ENCODE results near the gene GRSF1.
A peak's percentile ranks its signal among the peaks of the same experiment; 100 is the strongest.
"Not testable (repeated sequence)": the region's sequence is repeated elsewhere in the genome, so short reads cannot be mapped to it uniquely, and the experiment has no call there.

The GRSF1 gene

GRCh38 chr4:70833675-70834074 is 6.0 kb downstream of the GRSF1 start:
- DNase-seq = no peak

DNA sequence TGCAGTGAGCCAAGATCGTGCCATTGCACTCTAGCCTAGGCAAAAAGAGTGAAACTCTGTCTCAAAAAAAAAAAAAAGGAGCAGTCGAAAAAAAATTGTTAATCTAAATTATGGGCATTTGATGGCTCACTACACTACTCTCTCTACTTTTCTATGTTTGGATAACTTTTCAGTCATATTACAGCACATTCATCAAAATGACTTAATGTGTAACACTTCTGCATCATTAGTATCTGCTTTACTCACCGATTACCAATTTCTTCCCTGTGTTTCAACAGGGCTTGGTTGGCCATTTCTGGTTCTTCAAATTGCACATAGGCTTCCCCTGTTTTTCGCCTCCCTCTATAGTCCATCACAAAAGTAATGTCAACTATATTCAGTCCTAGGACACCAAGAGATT is 8.4 kb downstream of the GRSF1 start:
- no peak for DNase-seq

DNA sequence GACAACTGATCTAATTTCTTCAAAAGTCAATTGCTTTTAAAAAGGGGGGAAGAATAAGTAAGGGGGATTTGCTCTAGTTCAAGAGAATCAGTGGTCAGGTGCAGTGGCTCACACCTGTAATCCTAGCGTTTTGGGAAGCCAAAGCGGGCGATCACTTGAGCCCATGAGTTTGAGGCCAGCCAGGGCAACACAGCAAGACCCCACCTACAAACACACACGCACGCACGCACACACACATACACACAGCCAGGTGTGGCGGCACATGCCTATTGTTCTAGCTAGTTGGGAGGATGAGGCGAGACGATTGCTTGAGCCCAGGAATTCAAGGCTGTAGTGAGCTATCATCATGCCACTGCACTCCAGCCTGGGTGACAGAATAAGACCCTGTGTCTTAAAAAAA is 9.6 kb downstream of the GRSF1 start:
- no peak for DNase-seq

- DNase-seq = no peak
Measured at GRCh38 chr4:70829492-70829891, 10.2 kb downstream of the GRSF1 start.

- no peak for DNase-seq
Measured at GRCh38 chr4:70829015-70829414, 10.7 kb downstream of the GRSF1 start.

DNA sequence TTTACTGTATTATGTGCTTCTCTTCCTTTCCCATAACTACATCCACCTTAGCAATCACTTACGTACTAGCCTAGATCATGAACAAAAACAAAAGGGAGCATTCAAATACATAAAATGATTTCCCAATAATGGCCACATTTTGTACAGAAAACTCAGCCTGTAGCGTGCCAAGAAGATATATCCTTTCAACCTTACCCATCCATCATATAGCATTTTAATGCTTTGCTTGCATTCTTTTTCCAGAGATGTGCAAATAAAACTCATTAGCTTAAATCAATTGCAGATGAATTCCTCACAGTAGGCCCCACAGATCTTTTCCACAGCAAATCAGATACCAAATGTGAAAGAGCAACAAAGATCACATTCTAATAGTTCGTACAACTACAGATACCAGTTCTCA is 20.8 kb downstream of the GRSF1 start:
- DNase-seq = no peak

DNA sequence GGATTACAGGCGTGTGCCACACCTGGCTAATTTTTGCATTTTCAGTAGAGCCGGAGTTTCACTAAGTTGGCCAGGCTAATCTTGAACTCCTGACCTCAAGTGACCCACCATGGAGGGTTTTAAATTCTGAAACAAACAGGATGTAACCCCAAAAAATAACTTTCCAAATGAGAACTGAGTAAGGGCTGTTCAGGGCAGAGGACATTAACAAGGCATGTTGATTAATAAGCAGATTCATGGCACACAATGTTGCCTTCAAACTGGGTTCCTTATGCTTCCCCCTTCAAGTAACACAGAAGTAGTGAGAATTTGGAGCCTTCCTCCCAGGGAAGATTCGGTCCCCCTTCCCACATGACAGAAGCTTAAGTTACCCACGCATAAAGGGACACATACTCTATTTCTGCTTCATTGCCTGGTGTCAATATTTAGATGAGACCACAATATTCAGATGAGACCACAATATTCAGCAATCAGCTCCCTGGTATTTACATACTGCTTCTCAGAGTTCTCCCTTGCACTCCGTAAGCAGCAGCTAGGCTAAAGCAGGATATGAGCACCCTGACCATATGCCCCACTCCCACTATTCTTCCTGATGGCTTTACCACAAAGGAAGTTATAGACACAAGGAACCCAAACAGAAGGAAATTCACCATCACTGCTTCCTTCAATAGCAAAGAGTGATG is 21.4 kb downstream of the GRSF1 start:
- DNase-seq = no peak

DNA sequence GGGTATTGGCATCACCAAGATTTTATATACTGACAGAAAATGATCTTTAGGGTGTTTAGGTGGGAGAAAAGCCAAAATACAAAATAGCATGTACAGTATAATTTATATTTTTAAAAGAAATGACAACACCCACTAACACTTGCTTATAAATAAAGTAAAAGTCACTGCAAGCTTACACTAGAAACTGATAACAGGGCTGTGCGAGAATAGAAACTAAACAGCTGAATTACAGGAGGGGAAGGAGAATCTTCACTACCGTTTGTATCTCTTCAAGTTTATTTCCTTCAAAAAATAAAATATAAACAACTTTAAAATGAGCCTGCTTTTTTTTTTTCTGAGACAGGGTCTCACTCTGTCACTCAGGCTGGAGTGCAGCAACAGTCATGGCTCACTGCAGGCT is 22.8 kb downstream of the GRSF1 start:
- DNase-seq = no peak

DNA sequence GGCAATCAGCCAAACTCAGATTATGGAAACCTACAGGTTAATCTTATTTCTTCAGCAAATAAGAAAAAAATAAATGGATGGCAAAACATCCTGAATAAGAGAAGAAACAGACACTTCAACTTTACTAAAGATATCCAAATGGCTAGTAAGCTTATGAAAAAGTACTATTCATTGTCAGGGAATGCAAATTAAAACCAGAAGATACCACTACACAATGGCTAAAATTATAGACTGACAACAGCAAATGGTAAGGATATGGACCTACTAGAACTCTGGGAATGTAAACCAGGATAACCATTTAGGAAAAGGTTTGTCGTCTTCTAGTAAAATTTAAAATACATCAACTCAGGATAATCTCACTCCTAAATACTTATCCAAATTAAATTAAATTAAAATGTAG is 24.3 kb downstream of the GRSF1 start:
- DNase-seq = no peak

DNA sequence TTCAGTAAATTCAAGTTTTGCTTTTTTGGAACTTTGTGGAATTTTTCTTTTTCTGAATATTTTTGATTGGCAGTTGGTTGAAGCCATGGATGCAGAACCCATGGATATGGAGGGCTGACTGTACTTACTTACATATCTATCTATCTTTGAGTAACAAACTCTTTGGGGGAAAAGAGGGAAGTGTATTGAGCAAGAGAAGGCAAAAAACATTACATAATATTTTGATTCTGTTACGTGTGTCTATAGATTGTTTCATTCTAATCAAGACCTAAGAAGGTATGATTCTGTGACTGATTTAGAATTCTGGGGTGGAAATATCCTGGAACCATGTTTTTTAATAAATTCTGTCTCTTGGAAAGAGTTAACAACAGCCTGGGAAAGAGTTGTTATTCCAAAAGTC is 31.5 kb downstream of the GRSF1 start:
- no peak for DNase-seq

- peak; percentile 20 for DNase-seq
Measured at GRCh38 chr4:70802928-70803580, 36.6 kb downstream of the GRSF1 start.

DNA sequence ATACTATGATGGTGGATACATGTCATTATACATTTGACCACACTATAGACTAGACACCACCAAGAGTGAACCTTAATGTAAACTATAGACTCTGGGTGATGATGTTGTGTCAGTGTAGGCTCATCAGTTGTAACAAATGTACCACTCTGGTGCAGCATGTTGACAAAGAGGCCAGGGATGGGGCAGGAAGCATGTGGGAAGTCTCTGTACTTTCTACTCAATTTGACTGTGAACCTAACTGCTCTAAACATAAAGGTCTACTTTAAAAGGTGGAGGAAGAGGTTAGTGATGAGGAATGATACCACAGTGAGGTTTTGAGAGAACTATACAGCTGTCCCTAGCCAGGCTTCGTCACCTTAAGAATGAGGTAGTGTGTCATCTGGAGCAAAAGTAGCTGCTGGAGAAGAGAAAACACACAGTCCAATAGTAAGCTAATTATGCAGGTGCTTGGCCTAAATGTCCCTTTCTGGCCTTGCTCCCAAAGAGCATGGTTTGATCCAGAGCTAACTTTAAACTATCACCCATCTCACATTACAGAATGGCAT is 38.4 kb downstream of the GRSF1 start:
- peak; percentile 6 for DNase-seq

- DNase-seq = no peak
Measured at GRCh38 chr4:70793626-70794025, 46.1 kb downstream of the GRSF1 start.

- no peak for DNase-seq
Measured at GRCh38 chr4:70788733-70789132, 51.0 kb downstream of the GRSF1 start.

- DNase-seq = no peak
Measured at GRCh38 chr4:70787496-70787895, 52.2 kb downstream of the GRSF1 start.

- DNase-seq = no peak
Measured at GRCh38 chr4:70783096-70783495, 56.6 kb downstream of the GRSF1 start.

- DNase-seq = peak; percentile 6
Measured at GRCh38 chr4:70778888-70779422, 60.7 kb downstream of the GRSF1 start.

DNA sequence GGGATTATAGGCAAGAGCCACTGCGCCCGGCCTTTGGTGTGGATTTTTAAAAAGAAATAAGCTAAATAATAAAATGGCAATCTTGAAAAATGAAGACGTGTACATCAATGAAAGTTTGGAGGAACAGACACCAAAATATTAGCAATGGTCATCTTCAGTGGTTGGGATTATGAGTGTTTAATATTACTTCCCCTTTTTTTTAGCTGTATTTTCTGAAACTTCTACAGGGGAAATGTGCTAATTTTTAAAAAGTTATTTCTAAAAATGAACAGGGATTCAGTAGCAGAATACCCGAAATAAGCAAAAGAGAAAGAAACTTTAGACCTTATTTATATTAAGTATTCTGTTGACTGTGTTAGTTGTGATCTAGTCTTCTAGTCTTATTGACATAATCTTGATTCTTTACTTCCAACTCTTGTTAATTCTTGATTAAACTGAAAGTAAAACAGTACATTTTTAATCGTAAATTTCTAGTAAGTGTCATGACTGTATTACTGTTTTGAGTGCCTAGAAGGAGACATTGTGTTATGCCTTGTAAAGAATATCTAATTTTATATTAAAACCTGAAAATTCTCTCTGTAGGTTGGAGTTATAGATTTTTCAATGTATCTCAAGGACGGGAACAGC is 66.6 kb downstream of the GRSF1 start:
- DNase-seq = no peak

- not testable (repeated sequence) for DNase-seq
Measured at GRCh38 chr4:70769396-70769795, 70.3 kb downstream of the GRSF1 start.

GRCh38 chr4:70768301-70768948 is 71.3 kb downstream of the GRSF1 start:
- DNase-seq = no peak
